ENCODE measurements around the gene CAMTA1. TPM values are rescaled to one million over a fixed set of nuclear protein-coding genes. Genes with fewer than 3 reads are reported as not detected.

The CAMTA1 gene
- total RNA-seq, 6 experiments from 2014 or later: 78.1 to 96.6 (median 86.1) TPM

- no peak for TF ChIP-seq CTCF (IDR thresholded peaks at IDR 0.05)
- Mint-ChIP-seq H3K9me3 (no peaks in the 10 kb centered on the region), H3K27ac (no peak overlapping the region), H3K36me3 (ENCODE audit: low read depth) (no peaks in the 10 kb centered on the region), H3K4me3 (no peak overlapping the region), H3K4me1 (ENCODE audit: low read depth) (peaks cover 4% of the 10 kb centered on the region), H3K27me3 (ENCODE audit: insufficient read depth) (peaks cover 44% of the 10 kb centered on the region)
- no peak for DNase-seq
Measured at GRCh38 chr1:7747605-7748004, 962.4 kb downstream of the CAMTA1 start.

GRCh38 chr1:7749126-7749525 is 963.9 kb downstream of the CAMTA1 start:
- H3K4me3 Mint-ChIP-seq: no peak overlapping the region
- H3K27me3 Mint-ChIP-seq (ENCODE audit: insufficient read depth): peaks cover 37% of the 10 kb centered on the region
- H3K4me1 Mint-ChIP-seq (ENCODE audit: low read depth): peaks cover 8% of the 10 kb centered on the region
- no peak for TF ChIP-seq CTCF (IDR thresholded peaks at IDR 0.05)
- no peak overlapping the region for H3K27ac Mint-ChIP-seq
- no peaks in the 10 kb centered on the region for H3K36me3 Mint-ChIP-seq (ENCODE audit: low read depth)
- no peak for DNase-seq
- no peaks in the 10 kb centered on the region for H3K9me3 Mint-ChIP-seq

- Mint-ChIP-seq H3K27ac (no peak overlapping the region), H3K4me3 (no peak overlapping the region), H3K36me3 (ENCODE audit: low read depth) (no peaks in the 10 kb centered on the region), H3K9me3 (no peaks in the 10 kb centered on the region), H3K27me3 (ENCODE audit: insufficient read depth) (peaks cover 27% of the 10 kb centered on the region), H3K4me1 (ENCODE audit: low read depth) (peaks cover 8% of the 10 kb centered on the region)
- DNase-seq: no peak
- no peak for TF ChIP-seq CTCF (IDR thresholded peaks at IDR 0.05)
Measured at GRCh38 chr1:7751174-7751573, 965.9 kb downstream of the CAMTA1 start.

GRCh38 chr1:7752512-7753417 is 967.5 kb downstream of the CAMTA1 start:
- peak overlapping the region; percentile 79 for H3K4me3 Mint-ChIP-seq
- H3K9me3 Mint-ChIP-seq: no peaks in the 10 kb centered on the region
- H3K27me3 Mint-ChIP-seq (ENCODE audit: insufficient read depth): peaks cover 26% of the 10 kb centered on the region
- H3K4me1 Mint-ChIP-seq (ENCODE audit: low read depth): peaks cover 8% of the 10 kb centered on the region
- H3K36me3 Mint-ChIP-seq (ENCODE audit: low read depth): no peaks in the 10 kb centered on the region
- peak; percentile 64 for DNase-seq
- no peak overlapping the region for H3K27ac Mint-ChIP-seq
- TF ChIP-seq CTCF (IDR thresholded peaks at IDR 0.05): peak; percentile 93

- Mint-ChIP-seq H3K4me1 (ENCODE audit: low read depth) (peaks cover 8% of the 10 kb centered on the region), H3K27ac (no peak overlapping the region), H3K9me3 (no peaks in the 10 kb centered on the region), H3K4me3 (no peak overlapping the region), H3K27me3 (ENCODE audit: insufficient read depth) (peaks cover 19% of the 10 kb centered on the region), H3K36me3 (ENCODE audit: low read depth) (no peaks in the 10 kb centered on the region)
- no peak for DNase-seq
- no peak for TF ChIP-seq CTCF (IDR thresholded peaks at IDR 0.05)
Measured at GRCh38 chr1:7753641-7754040, 968.4 kb downstream of the CAMTA1 start.
